GM19455 (cell line): ENCODE results near the gene GRK6.

Experiments
- ATAC-seq: cut with Tn5 transposase; IDR thresholded peaks from one replicate; pipeline ENCODE4 v1.9.1; 2021; ENCODE audit not compliant: unreplicated experiment

GRK6 gene

DNA sequence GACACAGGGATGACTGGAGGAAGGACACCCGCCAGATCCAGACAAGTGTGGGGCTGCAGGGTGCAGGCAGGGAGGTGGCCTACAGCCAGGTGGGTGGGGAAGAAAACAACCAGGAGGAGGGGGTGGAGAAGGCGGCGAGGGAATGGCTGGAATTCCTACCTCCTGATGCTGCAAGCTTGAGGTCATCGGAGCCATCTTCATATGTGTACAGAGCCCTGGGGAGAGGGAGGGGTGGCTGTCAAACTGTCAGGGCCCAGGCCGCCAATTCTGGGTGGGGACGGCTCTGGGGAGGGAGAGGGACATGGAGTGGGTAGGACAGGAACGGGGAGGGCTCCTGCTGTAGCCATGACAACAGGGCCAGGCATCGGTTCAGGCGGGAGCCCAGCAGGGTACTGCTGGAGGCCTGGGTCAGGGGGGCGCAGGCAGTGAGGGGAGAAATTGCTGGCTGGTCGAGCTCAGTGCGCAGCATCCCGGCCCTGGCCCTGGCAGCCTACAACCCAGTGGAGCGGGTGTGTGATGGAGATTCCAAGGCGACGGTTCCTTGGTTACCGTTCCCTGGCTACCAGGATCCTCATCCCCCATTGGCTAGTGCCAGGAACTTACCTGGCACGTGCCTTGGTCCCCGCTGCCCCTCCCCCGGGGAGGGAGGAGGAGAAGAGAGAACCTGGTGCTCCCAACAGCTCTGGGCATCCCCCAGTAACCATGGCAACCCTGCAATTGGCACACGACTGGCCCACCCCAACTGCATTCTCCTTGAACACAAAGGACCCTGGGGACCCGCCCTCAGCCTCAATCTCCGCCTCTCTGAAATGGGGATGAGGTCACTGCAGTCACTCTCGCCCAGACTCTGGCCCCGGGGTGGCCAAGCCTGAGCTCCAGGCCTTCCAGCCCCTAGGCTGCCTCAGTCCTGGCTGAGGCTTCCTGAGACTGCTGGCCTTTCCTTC lies 42.5 kb downstream of the GRK6 start:
- no peak for ATAC-seq

DNA sequence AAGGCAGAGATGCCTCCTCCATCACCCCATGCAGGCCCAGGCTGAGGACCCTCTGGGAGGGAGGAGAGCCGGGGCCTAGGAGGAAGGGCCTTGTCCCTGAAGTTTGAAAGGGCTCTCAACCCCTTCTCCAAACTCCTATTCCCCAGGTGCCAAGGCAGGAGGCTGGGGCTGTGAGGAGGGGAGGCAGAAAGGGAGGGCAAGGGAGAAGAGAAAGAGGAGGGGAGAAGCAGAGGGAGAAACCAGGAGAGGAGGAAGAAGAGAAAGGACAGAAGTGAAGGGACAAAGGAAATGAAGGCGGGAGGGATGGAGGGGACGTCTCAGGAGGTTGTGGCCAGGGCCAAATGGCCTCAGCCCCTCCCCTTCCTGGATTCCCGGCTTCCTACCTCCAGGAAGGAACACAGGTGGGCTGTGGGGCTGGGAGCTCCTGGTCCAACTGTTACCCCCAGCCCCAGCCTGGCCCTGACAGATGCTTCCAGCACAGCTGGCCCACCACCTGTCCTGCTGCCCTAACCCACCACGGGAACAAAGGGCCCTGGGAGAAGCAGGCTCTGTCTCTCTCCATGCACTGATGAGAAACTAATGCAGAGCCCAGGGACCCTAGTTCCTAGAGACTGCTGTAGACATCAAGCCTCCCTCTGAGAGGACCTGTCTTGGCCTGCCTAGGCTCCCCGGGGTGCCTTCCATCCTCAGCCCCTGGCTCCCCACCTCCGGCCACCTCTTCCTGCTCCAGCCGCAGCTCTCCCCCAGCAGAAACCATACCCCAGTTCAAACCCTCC lies 43.5 kb downstream of the GRK6 start:
- no peak for ATAC-seq

DNA sequence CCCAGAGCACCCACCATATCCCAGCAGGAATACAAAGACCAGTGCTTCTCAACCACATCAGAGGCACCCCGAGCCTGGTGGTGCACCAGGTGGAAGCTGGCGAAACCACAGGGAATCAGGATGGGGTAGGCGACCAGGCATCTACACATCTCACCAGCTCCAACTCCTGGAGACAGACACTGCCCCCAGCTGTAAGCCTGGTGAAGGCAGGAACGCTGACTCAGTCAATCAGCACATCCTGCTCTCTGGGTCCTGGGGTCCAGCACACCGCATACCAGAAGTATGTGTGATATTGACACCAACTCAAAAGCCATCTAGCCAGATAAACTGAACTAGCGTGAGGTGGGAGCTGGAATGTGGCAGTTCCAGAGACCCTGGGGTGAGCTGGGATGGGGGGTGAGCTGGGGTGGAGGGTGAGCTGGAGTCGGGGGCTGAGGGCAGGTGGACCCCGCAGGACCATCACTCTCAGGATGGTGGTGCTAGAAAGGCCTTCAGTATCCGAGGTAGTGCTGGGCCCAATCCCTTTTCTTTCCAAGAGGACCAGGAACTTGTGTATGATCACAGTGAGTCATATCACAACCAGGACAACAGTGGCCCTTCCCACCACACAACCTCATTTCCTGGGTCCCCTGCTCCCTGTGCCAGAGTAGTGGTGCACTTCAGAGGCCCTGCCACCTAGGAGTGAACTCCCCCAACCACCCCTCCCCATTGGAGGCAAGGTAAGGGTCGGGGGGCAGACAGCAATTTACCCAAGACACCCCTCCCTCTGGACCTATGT lies 44.5 kb downstream of the GRK6 start:
- ATAC-seq = no peak

DNA sequence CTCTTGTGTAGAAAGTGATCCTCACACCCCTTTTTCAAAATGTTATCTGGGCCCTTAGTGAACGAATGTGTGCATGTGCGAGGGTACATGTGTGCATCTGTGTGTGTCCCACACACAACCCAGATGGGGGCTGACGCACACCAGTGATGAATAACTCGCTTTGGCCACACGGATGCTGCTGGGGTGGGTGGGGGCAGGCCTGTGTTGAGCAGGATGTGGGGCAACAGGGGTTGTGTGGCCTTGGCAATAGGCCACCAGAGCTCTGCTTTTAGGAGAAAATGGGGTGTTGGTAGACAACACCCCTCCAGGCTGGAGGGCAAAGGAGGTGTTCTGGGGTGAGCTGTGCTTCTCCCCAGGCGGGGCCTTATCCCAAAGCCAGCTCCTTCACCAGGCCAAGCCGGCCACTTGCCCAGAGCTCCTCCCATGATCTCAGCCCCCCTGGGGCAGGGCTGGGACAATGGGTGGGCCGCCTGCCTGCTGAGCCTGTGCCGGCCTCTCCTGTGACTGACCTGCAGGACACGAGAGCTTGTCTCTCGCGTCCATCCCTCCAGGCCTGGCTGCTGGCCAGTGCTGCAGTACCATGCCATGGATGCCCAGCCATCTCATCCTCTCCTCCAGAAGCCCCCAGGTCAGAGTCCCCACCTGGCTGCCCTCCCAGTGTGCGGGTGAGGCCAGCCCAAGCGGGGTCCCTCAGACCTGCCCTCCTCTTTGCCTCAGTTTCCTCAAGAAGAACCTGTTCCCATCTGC lies 45.3 kb downstream of the GRK6 start:
- no peak for ATAC-seq

DNA sequence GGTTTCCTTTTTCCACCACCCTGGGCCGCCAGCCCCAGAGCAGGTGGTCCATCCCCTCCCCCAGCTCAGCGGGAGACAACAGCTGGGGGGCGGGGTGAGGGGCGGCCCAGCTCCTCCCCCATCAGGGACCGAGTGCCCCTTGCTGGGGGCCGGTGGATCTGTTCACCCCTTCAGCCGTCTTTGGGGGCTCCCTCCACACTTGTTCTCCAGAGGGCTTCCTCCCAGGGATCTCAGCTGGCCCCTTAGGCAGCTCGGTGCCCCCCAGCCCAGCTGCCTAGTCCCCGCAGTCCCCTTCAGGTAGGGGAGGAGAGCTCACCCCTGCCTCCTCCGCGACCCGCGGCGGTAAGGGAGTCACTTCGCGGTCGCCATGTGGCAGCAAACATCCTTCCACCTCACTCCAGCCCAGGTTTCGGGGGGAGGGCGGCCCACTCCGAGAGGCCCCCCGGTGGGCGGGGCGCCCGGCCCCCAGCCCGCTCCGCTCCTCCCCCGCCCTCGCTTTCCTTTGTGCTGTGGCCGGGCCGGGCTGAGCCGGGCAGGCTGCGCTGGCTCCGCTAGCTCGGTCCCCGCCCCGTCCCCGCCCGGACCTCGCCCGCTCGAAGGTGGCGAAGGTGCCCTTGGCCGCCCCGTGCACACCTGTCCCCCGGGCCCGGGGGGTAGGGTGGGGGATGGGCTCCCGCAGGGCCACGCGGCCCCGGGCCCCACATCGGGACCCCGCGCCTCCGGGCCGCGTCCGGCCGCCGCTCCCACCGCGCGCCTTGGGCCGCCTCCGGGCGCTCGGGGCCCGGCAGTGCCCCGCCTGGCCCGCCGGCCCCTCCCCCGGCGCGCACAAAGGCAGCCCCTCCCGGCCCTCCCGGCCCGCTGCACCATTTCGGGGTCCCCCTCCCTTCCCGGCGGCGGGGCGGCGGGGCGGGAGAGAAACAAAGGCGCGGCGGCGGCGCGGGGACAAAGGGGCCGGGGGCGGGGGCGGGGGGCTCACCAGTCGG lies 46.3 kb downstream of the GRK6 start:
- peak; percentile 44 for ATAC-seq

DNA sequence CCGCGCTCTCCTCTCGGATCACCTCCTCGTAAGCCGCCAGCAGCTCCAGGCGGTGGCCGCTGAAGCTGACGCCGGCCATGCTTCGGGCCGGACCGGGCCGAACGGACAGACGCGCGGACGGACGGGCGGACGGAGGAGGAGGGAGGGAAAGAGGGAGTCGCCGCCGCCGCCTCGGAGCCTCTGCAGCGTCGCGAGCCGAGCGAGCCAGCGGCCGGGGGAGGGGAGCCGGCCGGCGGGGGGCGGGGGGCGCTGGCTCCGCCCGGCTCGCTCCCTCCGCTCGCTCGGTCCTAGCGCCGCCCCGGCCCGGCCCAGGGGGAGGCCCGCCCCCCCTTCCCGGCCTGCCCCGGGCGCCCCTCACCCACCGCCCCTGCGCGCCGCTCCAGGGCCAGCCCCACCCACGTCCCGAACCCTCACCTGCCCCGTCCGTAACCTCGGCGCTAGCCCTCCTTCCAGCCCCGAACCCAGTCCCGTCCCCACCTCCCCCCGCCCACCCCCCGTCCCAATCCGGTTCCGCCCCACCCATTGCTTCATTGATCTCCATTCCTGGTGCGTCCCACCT lies 47.0 kb downstream of the GRK6 start, which contains the start of gene DBN1:
DBN1 (minus strand) TSS at position 192 of the 559 bp plus-strand sequence; CDS start at position 79, 113 bp downstream.
- no peak for ATAC-seq

DNA sequence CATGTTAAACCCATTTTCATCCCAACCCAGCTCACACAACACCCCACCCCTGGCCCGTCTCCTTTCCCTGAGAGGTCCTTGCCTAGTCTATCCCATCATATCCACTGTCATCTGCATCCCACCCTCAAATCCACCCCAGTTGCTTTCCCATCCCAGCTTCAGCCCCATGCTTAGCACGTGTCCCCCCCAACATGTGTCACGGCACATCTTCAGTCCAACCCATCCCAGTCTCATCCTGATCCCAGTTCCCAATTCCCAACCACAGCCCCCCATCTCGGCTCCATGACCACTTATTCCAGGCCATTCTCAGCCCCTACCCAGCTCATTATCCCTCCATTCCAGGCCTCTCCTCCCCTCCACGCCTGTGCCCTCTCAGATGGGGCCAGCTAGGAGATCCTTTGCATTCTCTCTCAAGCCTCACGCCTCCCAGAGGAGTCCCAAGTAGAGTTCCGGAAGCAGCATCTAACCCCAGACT lies 47.6 kb downstream of the GRK6 start:
- ATAC-seq = no peak

DNA sequence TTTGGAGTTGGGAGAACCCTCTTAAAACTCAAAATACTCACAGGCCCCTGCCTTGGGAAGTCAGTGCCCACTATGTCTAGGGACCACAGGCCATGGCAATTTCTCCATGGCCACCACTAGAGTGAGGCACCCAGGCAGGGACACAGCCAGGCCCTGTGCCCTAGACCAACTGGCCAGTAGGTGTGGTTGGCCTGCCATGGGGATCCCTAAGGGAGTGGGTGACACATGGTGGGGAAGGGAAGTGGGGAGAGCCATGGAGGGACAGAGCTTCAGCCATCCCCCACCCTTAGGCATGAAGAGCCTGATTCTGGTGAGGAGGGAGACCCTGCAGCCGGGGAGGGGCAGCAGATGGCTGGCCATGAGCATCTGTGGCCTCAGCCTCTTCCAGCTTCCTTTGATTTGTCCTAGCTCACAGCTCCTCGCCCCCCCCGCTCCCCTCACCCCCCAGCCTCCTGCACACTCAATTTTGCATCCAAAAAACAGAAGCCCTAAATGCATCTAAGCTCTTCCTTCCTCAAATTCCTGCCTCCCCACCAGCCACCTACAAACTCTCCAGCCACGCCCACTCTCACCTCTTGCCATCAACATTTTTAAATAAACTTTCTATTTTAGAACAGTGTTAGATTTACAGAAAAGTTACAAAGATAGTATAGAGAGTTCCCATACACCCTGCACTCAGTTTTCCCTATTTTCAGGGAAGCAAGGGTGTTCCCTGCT lies 48.5 kb downstream of the GRK6 start:
- no peak for ATAC-seq

DNA sequence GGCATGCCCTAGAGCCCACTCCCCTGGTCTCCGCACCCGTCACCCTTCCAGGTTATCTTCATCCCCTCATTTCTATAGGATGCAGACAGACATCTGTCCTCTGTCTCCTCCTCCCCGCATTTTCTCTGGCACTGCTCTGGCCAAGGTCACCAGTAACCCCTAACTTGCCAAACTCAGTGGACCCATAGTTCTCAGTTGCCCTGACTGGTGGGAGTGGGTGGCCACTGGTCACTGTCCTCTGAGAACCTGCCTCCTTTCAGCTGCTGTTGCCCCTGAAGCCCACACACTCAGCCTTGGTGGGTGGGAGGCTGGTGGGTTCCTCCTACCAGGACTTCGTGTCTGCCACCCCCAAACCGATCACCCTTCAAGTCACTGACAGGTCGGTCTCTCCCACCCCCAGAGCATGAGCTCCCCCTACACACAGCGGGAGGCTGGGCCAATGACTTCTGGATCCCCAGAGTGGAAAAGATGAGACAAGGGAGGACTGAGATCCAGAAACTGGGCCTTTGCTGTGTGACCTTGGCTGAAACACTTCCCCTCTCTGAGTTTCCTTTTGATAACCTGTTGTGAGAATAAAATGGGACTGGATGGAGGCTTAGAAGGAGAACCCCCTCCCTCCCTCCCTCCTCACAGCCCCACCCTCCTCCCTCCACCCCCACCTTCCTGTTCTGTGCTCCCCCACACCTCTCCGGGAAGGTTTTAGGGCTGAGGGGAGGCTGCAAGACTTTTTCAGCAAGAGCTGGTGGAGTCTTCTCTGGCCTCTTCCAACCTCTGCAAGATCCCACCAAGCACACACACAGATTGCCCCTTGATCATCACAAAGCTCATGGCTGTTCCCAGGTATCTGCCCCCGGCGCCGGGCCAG lies 49.3 kb downstream of the GRK6 start:
- no peak for ATAC-seq

DNA sequence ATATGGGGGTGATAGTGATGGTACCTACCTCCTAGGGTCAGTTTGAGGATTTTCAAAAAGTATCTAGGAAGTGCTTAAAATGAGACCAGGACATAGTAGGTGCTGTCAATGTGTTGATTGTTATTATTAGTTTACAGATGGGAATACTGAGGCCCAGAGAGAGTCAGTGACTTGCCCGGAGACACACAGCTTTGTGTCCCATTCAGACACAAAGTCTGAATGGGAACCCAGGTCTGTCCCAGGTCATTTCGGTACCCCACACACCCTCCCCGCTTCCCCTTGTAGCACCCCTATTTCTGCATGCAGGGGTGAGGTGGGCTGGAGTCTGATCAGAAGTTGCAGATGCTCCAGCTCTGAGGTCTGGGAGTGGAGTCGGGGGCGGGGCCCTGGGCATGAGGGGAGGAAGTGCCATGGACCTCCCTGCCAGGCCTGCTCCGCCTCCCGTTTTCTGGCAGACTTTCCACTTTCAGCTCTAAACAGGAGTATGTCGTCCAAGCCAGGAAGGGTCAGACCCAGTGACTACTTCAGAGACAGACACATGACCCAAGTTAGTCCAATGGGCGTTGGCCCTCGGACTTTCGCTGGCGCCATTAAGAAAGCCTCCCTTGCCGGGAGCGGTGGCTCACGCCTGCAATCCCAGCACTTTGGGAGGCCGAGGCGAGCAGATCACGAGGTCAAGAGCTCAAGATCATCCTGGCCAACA lies 50.2 kb downstream of the GRK6 start:
- no peak for ATAC-seq

DNA sequence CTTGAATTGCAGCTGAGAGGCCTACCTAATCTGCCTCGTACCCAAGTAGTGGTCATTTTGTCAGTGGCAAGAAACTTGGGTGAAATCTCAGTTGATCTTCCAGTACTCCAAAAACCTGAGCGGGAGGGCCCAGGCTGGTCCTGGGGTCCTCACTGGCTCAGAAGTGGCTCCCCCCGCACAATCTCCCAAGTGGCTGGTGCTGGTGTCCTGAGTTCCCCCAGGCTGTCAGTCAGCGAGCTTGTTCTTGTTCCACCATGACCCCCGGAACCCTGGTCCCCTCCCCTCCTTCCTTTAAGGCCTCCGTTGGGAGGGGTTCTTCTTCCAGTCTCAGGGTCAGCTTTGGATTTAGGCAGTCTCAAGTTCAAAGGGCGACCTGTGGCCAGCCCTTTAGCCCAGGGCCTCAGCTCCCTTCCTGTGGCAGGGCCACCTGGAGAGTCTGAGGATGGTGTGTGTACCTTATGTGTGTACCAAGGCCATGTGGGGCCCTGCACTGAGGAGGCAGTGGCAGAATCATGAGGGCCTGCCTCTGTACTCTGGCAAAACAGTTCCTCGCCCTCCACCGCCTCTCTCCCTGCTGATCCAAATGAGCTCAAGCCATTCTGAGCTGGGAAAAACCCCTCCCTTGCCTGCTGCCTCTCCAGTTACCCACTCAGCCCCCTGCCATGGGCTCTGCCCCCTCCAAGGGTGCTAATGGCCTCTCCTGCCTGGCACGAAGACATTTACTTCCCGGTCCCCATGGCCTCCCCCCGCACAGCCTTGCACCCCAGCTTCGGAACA lies 51.4 kb downstream of the GRK6 start:
- ATAC-seq = no peak

DNA sequence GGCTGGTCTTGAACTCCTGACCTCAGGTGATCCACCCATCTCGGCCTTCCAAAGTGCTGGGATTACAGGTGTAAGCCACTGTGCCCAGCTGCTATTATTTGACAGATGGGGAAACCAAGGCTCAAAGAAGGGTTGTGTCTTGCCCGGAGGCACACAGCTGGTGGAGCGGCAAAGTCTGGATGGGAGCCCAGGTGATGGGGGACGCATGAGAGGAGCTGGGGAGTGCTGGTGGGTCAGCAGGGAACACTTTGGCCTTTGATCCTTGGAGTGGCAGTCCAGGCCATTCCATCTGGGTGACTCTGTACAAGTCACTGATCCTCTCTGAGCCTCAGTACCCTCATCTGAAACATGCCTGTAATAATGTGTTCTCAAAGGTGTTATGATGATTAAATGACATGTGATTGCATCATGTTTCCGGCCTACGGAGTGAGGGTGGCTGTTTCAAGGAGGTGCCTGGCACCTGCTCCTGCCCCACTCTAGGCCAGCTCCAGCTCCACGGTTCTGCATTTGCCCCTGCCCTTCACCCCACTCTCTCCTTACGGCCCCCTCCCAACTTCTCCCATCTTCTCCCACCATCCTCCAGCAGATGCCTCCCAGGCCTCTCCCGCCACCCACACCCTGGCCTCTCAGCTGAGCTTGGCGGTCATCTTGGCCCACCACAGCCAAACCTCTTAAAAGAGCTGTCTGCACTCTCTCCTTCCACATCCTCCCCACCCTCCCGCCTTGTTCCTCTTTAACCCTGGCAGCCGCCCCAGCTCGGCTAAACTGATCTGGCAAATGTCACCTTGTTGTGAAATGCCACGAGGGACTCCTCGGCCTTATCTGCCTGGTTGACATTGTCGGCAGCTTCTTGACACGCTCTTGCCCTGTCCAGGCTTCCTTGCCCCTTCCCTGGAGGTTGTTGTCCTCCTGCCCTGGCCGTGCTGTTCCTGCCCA lies 52.5 kb downstream of the GRK6 start:
- no peak for ATAC-seq

DNA sequence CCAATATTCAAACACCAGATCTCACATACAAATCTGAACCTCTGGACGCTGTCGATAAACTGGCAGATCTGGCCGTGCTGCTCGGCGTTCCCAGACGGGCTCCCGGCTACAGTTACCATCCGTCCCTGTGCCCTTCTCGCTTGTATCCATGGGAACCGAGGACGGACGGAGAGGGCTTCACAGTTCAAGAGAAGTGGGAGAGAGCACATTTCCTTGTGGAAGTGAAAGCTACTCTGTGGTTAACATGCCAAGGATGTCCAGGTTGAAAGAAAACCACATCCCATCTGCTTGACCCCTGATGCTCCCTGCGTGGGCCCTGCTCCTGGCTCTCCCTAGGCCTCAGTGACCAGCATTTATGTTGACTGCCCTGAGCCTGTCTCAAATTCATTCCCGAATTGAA lies 53.3 kb downstream of the GRK6 start:
- no peak for ATAC-seq

DNA sequence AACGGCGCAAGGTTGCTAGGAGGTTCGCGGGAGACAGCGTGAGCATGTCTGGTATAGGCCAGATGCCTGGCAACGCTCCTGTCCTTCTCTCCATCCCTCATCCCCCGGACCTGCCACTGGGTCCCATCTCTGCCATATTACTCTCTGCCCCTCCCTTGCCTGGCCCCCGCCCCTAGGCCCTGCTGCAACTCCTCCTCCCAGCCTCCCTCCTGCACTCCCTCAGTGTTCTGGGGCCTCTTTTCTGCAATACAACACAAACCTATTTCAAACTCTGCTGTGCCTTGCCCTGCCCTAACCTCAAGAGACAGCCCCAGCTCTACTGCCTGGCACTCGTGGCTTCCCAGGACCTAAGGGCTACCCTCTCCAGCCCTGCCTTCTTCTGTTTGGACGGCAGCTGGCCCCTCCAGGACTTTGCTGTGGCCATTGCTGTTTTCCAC lies 55.9 kb downstream of the GRK6 start:
- ATAC-seq = no peak

DNA sequence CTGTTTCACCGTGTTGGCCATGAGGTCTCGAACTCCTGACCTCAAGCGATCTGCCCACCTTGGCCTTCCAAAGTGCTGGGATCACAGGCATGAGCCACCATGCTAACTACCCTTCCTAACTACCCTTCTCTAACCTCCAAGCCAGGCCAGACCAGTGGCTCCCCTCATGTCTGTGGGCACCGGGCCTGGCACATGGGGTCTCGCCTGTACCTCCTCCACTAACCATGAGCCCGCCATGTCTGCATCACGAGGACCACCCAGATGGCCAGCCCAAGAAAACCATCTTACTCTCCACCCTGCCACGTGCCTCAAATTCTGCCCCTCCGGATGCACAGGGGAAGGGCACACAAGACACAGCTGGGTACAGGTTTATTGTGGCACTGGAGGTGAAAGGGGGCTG lies 56.6 kb downstream of the GRK6 start:
- ATAC-seq = no peak
